ENCODE results near the gene ERC2. TPM values are rescaled to one million over a fixed set of nuclear protein-coding genes. Genes with fewer than 3 reads are reported as not detected.

ERC2 gene
- total RNA-seq, 1 experiment from 2014 or later: 6.3 TPM

GRCh38 chr3:55729546-55729945, 738.7 kb downstream of the ERC2 start:
- no peak overlapping the region for H3K4me3 ChIP-seq
- no peaks in the 10 kb centered on the region for H3K9me3 ChIP-seq (replicated peaks)
- H3K36me3 ChIP-seq: no peaks in the 10 kb centered on the region
- no peak overlapping the region for H3K27ac ChIP-seq
- DNase-seq: no peak
- peaks cover 24% of the 10 kb centered on the region for H3K4me1 ChIP-seq
- no peaks in the 10 kb centered on the region for H3K27me3 ChIP-seq

GRCh38 chr3:55728461-55729100, 739.7 kb downstream of the ERC2 start:
- peaks cover 24% of the 10 kb centered on the region for H3K4me1 ChIP-seq
- DNase-seq: peak; percentile 45 to 73
- H3K9me3 ChIP-seq (replicated peaks): no peaks in the 10 kb centered on the region

GRCh38 chr3:55726501-55726775, 741.8 kb downstream of the ERC2 start:
- peak; percentile 27 to 53 for DNase-seq
- H3K4me3 ChIP-seq: no peak overlapping the region
- no peaks in the 10 kb centered on the region for H3K9me3 ChIP-seq (replicated peaks)
- H3K4me1 ChIP-seq: peaks cover 34% of the 10 kb centered on the region
- H3K27ac ChIP-seq: peak overlapping the region; percentile 14; the same call in 1 of the 2 replicates
- H3K27me3 ChIP-seq: no peaks in the 10 kb centered on the region
- H3K36me3 ChIP-seq: no peaks in the 10 kb centered on the region

More at GRCh38 chr3:55728461-55729100, 739.7 kb downstream of the ERC2 start:
- no peak overlapping the region for H3K4me3 ChIP-seq
- no peaks in the 10 kb centered on the region for H3K36me3 ChIP-seq
- H3K27ac ChIP-seq: no peak overlapping the region
- no peaks in the 10 kb centered on the region for H3K27me3 ChIP-seq

- H3K27ac ChIP-seq: peak overlapping the region; percentile 14; the same call in 1 of the 2 replicates
- H3K9me3 ChIP-seq (replicated peaks): no peaks in the 10 kb centered on the region
- H3K4me1 ChIP-seq: peaks cover 34% of the 10 kb centered on the region
- no peak overlapping the region for H3K4me3 ChIP-seq
- peak in 1 of 2 experiments; percentile 45 for DNase-seq
- H3K27me3 ChIP-seq: no peaks in the 10 kb centered on the region
- H3K36me3 ChIP-seq: no peaks in the 10 kb centered on the region
Observed at GRCh38 chr3:55725681-55726500, 742.4 kb downstream of the ERC2 start.

- Histone ChIP-seq H3K27ac (no peak overlapping the region), H3K4me1 (peaks cover 34% of the 10 kb centered on the region), H3K36me3 (no peaks in the 10 kb centered on the region), H3K9me3 (replicated peaks) (no peaks in the 10 kb centered on the region), H3K4me3 (no peak overlapping the region), H3K27me3 (no peaks in the 10 kb centered on the region)
- DNase-seq: no peak
Observed at GRCh38 chr3:55724821-55725220, 743.4 kb downstream of the ERC2 start.

GRCh38 chr3:55724407-55724784, 743.9 kb downstream of the ERC2 start:
- H3K36me3 ChIP-seq: no peaks in the 10 kb centered on the region

GRCh38 chr3:55723653-55724406, 744.4 kb downstream of the ERC2 start:
- no peak for DNase-seq
- Histone ChIP-seq H3K4me1 (peaks cover 33% of the 10 kb centered on the region), H3K9me3 (replicated peaks) (no peaks in the 10 kb centered on the region), H3K36me3 (no peaks in the 10 kb centered on the region), H3K27me3 (no peaks in the 10 kb centered on the region), H3K4me3 (no peak overlapping the region), H3K27ac (no peak overlapping the region)

More at GRCh38 chr3:55724407-55724784, 743.9 kb downstream of the ERC2 start:
- H3K27me3 ChIP-seq: no peaks in the 10 kb centered on the region
- peaks cover 34% of the 10 kb centered on the region for H3K4me1 ChIP-seq
- no peak overlapping the region for H3K27ac ChIP-seq
- H3K9me3 ChIP-seq (replicated peaks): no peaks in the 10 kb centered on the region
- DNase-seq: no peak
- no peak overlapping the region for H3K4me3 ChIP-seq

- H3K4me1 ChIP-seq: peaks cover 30% of the 10 kb centered on the region
- H3K27ac ChIP-seq: no peak overlapping the region
- no peak overlapping the region for H3K4me3 ChIP-seq
- DNase-seq: peak; percentile 40 to 64
- H3K27me3 ChIP-seq: no peaks in the 10 kb centered on the region
- H3K9me3 ChIP-seq (replicated peaks): no peaks in the 10 kb centered on the region
- H3K36me3 ChIP-seq: no peaks in the 10 kb centered on the region
Observed at GRCh38 chr3:55721716-55722484, 746.4 kb downstream of the ERC2 start.

- H3K9me3 ChIP-seq (replicated peaks): no peaks in the 10 kb centered on the region
- H3K27me3 ChIP-seq: no peaks in the 10 kb centered on the region
- H3K36me3 ChIP-seq: no peaks in the 10 kb centered on the region
- peaks cover 19% of the 10 kb centered on the region; the same call in 1 of the 2 replicates for H3K4me1 ChIP-seq
- H3K27ac ChIP-seq: no peak overlapping the region
- H3K4me3 ChIP-seq: no peak overlapping the region
- DNase-seq: no peak
Observed at GRCh38 chr3:55720614-55721013, 747.7 kb downstream of the ERC2 start.

- DNase-seq: no peak
Observed at GRCh38 chr3:55719508-55719907, 748.8 kb downstream of the ERC2 start.

GRCh38 chr3:55719006-55719405, 749.3 kb downstream of the ERC2 start:
- no peaks in the 10 kb centered on the region for H3K9me3 ChIP-seq (replicated peaks)
- no peak overlapping the region for H3K27ac ChIP-seq
- DNase-seq: no peak
- no peaks in the 10 kb centered on the region for H3K36me3 ChIP-seq
- no peak overlapping the region for H3K4me3 ChIP-seq
- H3K4me1 ChIP-seq: peaks cover 19% of the 10 kb centered on the region; the same call in 1 of the 2 replicates
- H3K27me3 ChIP-seq: no peaks in the 10 kb centered on the region

More at GRCh38 chr3:55719508-55719907, 748.8 kb downstream of the ERC2 start:
- no peak overlapping the region for H3K27ac ChIP-seq
- H3K4me1 ChIP-seq: peaks cover 19% of the 10 kb centered on the region; the same call in 1 of the 2 replicates
- H3K36me3 ChIP-seq: no peaks in the 10 kb centered on the region
- no peak overlapping the region for H3K4me3 ChIP-seq
- no peaks in the 10 kb centered on the region for H3K27me3 ChIP-seq
- H3K9me3 ChIP-seq (replicated peaks): no peaks in the 10 kb centered on the region

GRCh38 chr3:55718521-55718921, 749.7 kb downstream of the ERC2 start:
- Histone ChIP-seq H3K4me3 (no peak overlapping the region), H3K4me1 (peaks cover 19% of the 10 kb centered on the region; the same call in 1 of the 2 replicates), H3K9me3 (replicated peaks) (no peaks in the 10 kb centered on the region), H3K36me3 (no peaks in the 10 kb centered on the region), H3K27ac (no peak overlapping the region), H3K27me3 (no peaks in the 10 kb centered on the region)
- no peak for DNase-seq

GRCh38 chr3:55718074-55718473, 750.2 kb downstream of the ERC2 start:
- Histone ChIP-seq H3K4me1 (peaks cover 19% of the 10 kb centered on the region; the same call in 1 of the 2 replicates), H3K9me3 (replicated peaks) (no peaks in the 10 kb centered on the region), H3K27me3 (no peaks in the 10 kb centered on the region), H3K4me3 (no peak overlapping the region), H3K36me3 (no peaks in the 10 kb centered on the region), H3K27ac (no peak overlapping the region)
- no peak for DNase-seq

- H3K27me3 ChIP-seq: no peaks in the 10 kb centered on the region
- H3K9me3 ChIP-seq (replicated peaks): no peaks in the 10 kb centered on the region
- DNase-seq: no peak
- peaks cover 15% of the 10 kb centered on the region; the same call in 1 of the 2 replicates for H3K4me1 ChIP-seq
- H3K36me3 ChIP-seq: no peaks in the 10 kb centered on the region
- no peak overlapping the region for H3K27ac ChIP-seq
- no peak overlapping the region for H3K4me3 ChIP-seq
Observed at GRCh38 chr3:55717481-55717880, 750.8 kb downstream of the ERC2 start.
